SK-N-SH treated with all-trans-retinoic acid at 6 μM for 48 hours (cell line): ENCODE data around the gene ARHGAP45.
A peak's percentile ranks its signal among the peaks of the same experiment; 100 is the strongest.

ENCODE experiments used
- ATAC-seq: fragments of 200-7000 bp; cut with Tn5 transposase; 3 replicates; pipeline ENCODE4 v1.9.1; 2020; ENCODE audit warnings: mild to moderate bottlenecking, moderate library complexity
- ARNTL ChIP-seq: fragments of 450-650 bp; formaldehyde crosslinking; IDR thresholded peaks from 2 replicates; pipeline ENCODE4 v1.5.0; 2020; ENCODE audit warnings: low read depth, mild to moderate bottlenecking, moderate library complexity, borderline replicate concordance
- BACH2 ChIP-seq: fragments of 250-450 bp; sonication (Bioruptor Pico); IDR thresholded peaks from 2 replicates; pipeline ENCODE4 v1.9.0; 2021; ENCODE audit warnings: mild to moderate bottlenecking, borderline replicate concordance
- CREB5 ChIP-seq: fragments of 250-450 bp; sonication (Bioruptor Pico); IDR thresholded peaks from 2 replicates; pipeline ENCODE4 v1.5.1; 2020; ENCODE audit warnings: low read depth, mild to moderate bottlenecking, moderate library complexity
- CSDC2 ChIP-seq: fragments of 250-450 bp; sonication (Bioruptor Pico); IDR thresholded peaks from 2 replicates; pipeline ENCODE4 v1.5.0; 2020; ENCODE audit warnings: mild to moderate bottlenecking, moderate library complexity
- CSRNP3 ChIP-seq: fragments of 250-450 bp; sonication (Bioruptor Pico); IDR thresholded peaks from 2 replicates; pipeline ENCODE4 v1.5.1; 2021; ENCODE audit warnings: mild to moderate bottlenecking, moderate library complexity
- ESRRG ChIP-seq: fragments of 250-450 bp; sonication (Bioruptor Pico); IDR thresholded peaks from 2 replicates; pipeline ENCODE4 v1.6.1; 2021; ENCODE audit warnings: mild to moderate bottlenecking
- GLIS3 ChIP-seq: fragments of 250-450 bp; sonication (Bioruptor Pico); IDR thresholded peaks from 2 replicates; pipeline ENCODE4 v1.5.0; 2020; ENCODE audit warnings: mild to moderate bottlenecking, moderate library complexity
- ISL1 ChIP-seq: fragments of 250-450 bp; sonication (Bioruptor Pico); IDR thresholded peaks from 2 replicates; pipeline ENCODE4 v2.1.2; 2022; ENCODE audit warnings: mild to moderate bottlenecking, moderate library complexity
- OSR1 ChIP-seq: fragments of 250-450 bp; sonication (Bioruptor Pico); IDR thresholded peaks from 2 replicates; pipeline ENCODE4 v1.8.0; 2022; ENCODE audit warnings: moderate library complexity, mild to moderate bottlenecking, inconsistent platforms
- PATZ1 ChIP-seq: fragments of 250-450 bp; sonication (Bioruptor Pico); IDR thresholded peaks from 2 replicates; pipeline ENCODE4 v1.8.0; 2020; ENCODE audit warnings: mild to moderate bottlenecking, moderate library complexity, borderline replicate concordance
- PPARA ChIP-seq: fragments of 250-450 bp; sonication (Bioruptor Pico); IDR thresholded peaks from 2 replicates; pipeline ENCODE4 v1.5.0; 2020; ENCODE audit warnings: mild to moderate bottlenecking, borderline replicate concordance
- RARB ChIP-seq: fragments of 250-450 bp; sonication (Bioruptor Pico); IDR thresholded peaks from 2 replicates; pipeline ENCODE4 v1.8.0; 2021; ENCODE audit warnings: mild to moderate bottlenecking, moderate library complexity
- SNAI2 ChIP-seq: fragments of 250-450 bp; sonication (Bioruptor Pico); IDR thresholded peaks from 2 replicates; pipeline ENCODE4 v1.5.0; 2020; ENCODE audit warnings: mild to moderate bottlenecking, moderate library complexity
- TCF4 ChIP-seq: fragments of 250-450 bp; sonication (Bioruptor Pico); IDR thresholded peaks from 2 replicates; pipeline ENCODE4 v1.8.0; 2021; ENCODE audit warnings: mild to moderate bottlenecking, moderate library complexity, borderline replicate concordance
- TOX ChIP-seq: fragments of 250-450 bp; sonication (Bioruptor Pico); IDR thresholded peaks from 2 replicates; pipeline ENCODE4 v1.8.0; 2021; ENCODE audit warnings: mild to moderate bottlenecking, moderate library complexity, borderline replicate concordance
- TSHZ2 ChIP-seq: fragments of 250-450 bp; sonication (Bioruptor Pico); IDR thresholded peaks from 2 replicates; pipeline ENCODE4 v1.5.0; 2020; ENCODE audit warnings: mild to moderate bottlenecking, moderate library complexity
- ZFP3 ChIP-seq: fragments of 250-450 bp; sonication (Bioruptor Pico); IDR thresholded peaks from 2 replicates; pipeline ENCODE4 v1.5.0; 2020; ENCODE audit warnings: mild to moderate bottlenecking, moderate library complexity
- ZFP30 ChIP-seq: fragments of 450-650 bp; formaldehyde crosslinking; IDR thresholded peaks from 2 replicates; pipeline ENCODE4 v1.5.0; 2022; ENCODE audit warnings: mild to moderate bottlenecking, moderate library complexity
- ZNF565 ChIP-seq: fragments of 450-650 bp; formaldehyde crosslinking; conservative IDR thresholded peaks from 2 replicates; pipeline ENCODE4 v1.5.0; 2020; ENCODE audit warnings: low read depth, mild to moderate bottlenecking, moderate library complexity
- ZNF70 ChIP-seq: fragments of 450-650 bp; formaldehyde crosslinking; IDR thresholded peaks from 2 replicates; pipeline ENCODE4 v1.5.0; 2020; ENCODE audit warnings: mild to moderate bottlenecking, moderate library complexity
- ZNF8 ChIP-seq: fragments of 450-650 bp; formaldehyde crosslinking; IDR thresholded peaks from 2 replicates; pipeline ENCODE4 v1.5.0; 2020; ENCODE audit warnings: mild to moderate bottlenecking, moderate library complexity

Gene ARHGAP45

GRCh38 chr19:1132552-1133383 lies 65.8 kb downstream of the ARHGAP45 start (continued):
- TF ChIP-seq ZFP3 (CRISPR knock-in tag), result no peak

- peak; percentile 36 for ATAC-seq
- no peak for TF ChIP-seq SNAI2 (CRISPR knock-in tag)
- TF ChIP-seq, all 23 proteins: peak for 0
Observed at GRCh38 chr19:1133471-1133929, 66.5 kb downstream of the ARHGAP45 start.

- TF ChIP-seq RARB (CRISPR knock-in tag) (no peak), CREB5 (CRISPR knock-in tag) (no peak), OSR1 (CRISPR knock-in tag) (no peak), ZNF8 (no peak), GLIS3 (CRISPR knock-in tag) (no peak), ZFP30 (CRISPR knock-in tag) (no peak), SNAI2 (CRISPR knock-in tag) (no peak), PATZ1 (CRISPR knock-in tag) (no peak), CSDC2 (no peak), TOX (no peak), ZNF565 (CRISPR knock-in tag) (no peak), ISL1 (CRISPR knock-in tag) (no peak), PPARA (CRISPR knock-in tag) (no peak), ARNTL (CRISPR knock-in tag) (no peak), ZFP3 (CRISPR knock-in tag) (no peak), ZNF70 (no peak), TSHZ2 (CRISPR knock-in tag) (no peak)
- no peak for ATAC-seq
Observed at GRCh38 chr19:1134431-1134830, 67.5 kb downstream of the ARHGAP45 start.

- no peak for ATAC-seq
- TF ChIP-seq CSRNP3 (CRISPR knock-in tag) (no peak), GLIS3 (CRISPR knock-in tag) (no peak), ISL1 (CRISPR knock-in tag) (no peak), ESRRG (CRISPR knock-in tag) (no peak), CSDC2 (no peak), ZNF70 (no peak), ZFP30 (CRISPR knock-in tag) (no peak), TCF4 (no peak), ZNF8 (no peak), BACH2 (no peak), TSHZ2 (CRISPR knock-in tag) (no peak), ARNTL (CRISPR knock-in tag) (no peak), RARB (CRISPR knock-in tag) (no peak), CREB5 (CRISPR knock-in tag) (no peak), OSR1 (CRISPR knock-in tag) (no peak), PPARA (CRISPR knock-in tag) (no peak)
Observed at GRCh38 chr19:1135454-1135853, 68.5 kb downstream of the ARHGAP45 start.
